ENCODE results near the gene MRPL55.
A peak's percentile ranks its signal among the peaks of the same experiment; 100 is the strongest.
"Not testable (repeated sequence)": the region's sequence is repeated elsewhere in the genome, so short reads cannot be mapped to it uniquely, and the experiment has no call there.

MRPL55 gene

DNA sequence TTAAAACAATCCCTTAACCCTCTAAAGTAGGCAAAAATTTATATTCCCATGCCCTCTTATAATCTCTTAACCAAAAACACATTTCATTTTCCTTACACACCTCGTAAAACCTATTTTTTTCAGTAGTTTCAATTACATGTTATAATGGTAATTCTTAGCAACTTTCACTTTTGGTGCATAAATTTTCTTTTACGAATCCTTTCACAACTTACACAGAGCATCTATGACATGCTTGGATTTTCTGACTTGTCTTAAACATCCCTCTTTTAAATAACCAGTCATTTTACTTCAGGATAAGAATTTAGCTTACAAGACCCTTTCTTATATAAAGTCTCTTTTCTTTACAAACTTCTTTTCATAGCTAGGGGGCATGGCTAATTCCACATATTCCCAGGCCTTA, 8.9 kb upstream of the MRPL55 start:
- TF ChIP-seq, protein P1, sequence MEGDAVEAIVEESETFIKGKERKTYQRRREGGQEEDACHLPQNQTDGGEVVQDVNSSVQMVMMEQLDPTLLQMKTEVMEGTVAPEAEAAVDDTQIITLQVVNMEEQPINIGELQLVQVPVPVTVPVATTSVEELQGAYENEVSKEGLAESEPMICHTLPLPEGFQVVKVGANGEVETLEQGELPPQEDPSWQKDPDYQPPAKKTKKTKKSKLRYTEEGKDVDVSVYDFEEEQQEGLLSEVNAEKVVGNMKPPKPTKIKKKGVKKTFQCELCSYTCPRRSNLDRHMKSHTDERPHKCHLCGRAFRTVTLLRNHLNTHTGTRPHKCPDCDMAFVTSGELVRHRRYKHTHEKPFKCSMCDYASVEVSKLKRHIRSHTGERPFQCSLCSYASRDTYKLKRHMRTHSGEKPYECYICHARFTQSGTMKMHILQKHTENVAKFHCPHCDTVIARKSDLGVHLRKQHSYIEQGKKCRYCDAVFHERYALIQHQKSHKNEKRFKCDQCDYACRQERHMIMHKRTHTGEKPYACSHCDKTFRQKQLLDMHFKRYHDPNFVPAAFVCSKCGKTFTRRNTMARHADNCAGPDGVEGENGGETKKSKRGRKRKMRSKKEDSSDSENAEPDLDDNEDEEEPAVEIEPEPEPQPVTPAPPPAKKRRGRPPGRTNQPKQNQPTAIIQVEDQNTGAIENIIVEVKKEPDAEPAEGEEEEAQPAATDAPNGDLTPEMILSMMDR (IDR thresholded peaks at IDR 0.05; ENCODE audit: low read depth, low read length): no peak
- no peak overlapping the region for H3K4me3 ChIP-seq (ENCODE audit: low read depth, low read length)

DNA sequence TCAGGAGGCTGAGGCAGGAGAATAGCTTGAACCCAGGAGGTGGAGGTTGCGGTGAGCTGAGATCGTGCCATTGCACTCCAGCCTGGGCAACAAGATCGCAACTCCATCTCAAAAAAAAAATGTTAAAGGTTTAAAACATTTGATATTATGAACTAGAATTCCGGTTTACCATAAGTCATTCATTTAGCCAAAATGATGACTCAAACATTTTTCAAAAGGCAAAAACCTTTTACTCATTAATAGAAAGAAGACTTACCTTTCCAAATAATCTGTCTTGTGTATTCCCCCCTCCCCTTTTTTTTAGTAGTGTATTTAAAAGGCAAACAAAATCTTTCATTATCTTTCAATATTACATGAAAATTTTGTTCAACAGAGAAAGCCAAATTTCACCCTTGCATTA, 8.2 kb upstream of the MRPL55 start:
- no peak overlapping the region for H3K4me3 ChIP-seq (ENCODE audit: low read depth, low read length)
- TF ChIP-seq, protein P1 (IDR thresholded peaks at IDR 0.05; ENCODE audit: low read depth, low read length): no peak

- no peak overlapping the region for H3K4me3 ChIP-seq (ENCODE audit: low read depth, low read length)
- TF ChIP-seq, protein P1 (IDR thresholded peaks at IDR 0.05; ENCODE audit: low read depth, low read length): no peak
These were observed 5.7 kb upstream of the MRPL55 start for GRCh38 chr1:228114827-228115226.

- TF ChIP-seq, protein P1 (IDR thresholded peaks at IDR 0.05; ENCODE audit: low read depth, low read length): no peak
These were observed 3.5 kb upstream of the MRPL55 start for GRCh38 chr1:228112617-228113016.

GRCh38 chr1:228112167-228112566, 3.1 kb upstream of the MRPL55 start:
- TF ChIP-seq, protein P1 (IDR thresholded peaks at IDR 0.05; ENCODE audit: low read depth, low read length): no peak
- H3K4me3 ChIP-seq (ENCODE audit: low read depth, low read length): no peak overlapping the region

More at GRCh38 chr1:228112617-228113016, 3.5 kb upstream of the MRPL55 start:
- no peak overlapping the region for H3K4me3 ChIP-seq (ENCODE audit: low read depth, low read length)

- not testable (repeated sequence) for H3K4me3 ChIP-seq (ENCODE audit: low read depth, low read length)
These were observed 2.2 kb upstream of the MRPL55 start for GRCh38 chr1:228111315-228111714.

- TF ChIP-seq, protein P1 (IDR thresholded peaks at IDR 0.05; ENCODE audit: low read depth, low read length): no peak
- no peak overlapping the region for H3K4me3 ChIP-seq (ENCODE audit: low read depth, low read length)
These were observed 1.5 kb upstream of the MRPL55 start for GRCh38 chr1:228110556-228110955.

GRCh38 chr1:228109962-228110488, 926 bp upstream of the MRPL55 start:
- peak overlapping the region; percentile 96 for H3K4me3 ChIP-seq (ENCODE audit: low read depth, low read length)
- TF ChIP-seq, protein P1 (IDR thresholded peaks at IDR 0.05; ENCODE audit: low read depth, low read length): no peak
